ENCODE data around the gene PHPT1. TPM values are rescaled to one million over a fixed set of nuclear protein-coding genes. Genes with fewer than 3 reads are reported as not detected.
"Not testable (repeated sequence)": the region's sequence is repeated elsewhere in the genome, so short reads cannot be mapped to it uniquely, and the experiment has no call there.

The PHPT1 gene
- total and polyA plus RNA-seq, 8 donors = 31.5 to 168 (median 42.9) TPM

GRCh38 chr9:136802321-136802720 lies 46.9 kb upstream of the PHPT1 start:
- TF ChIP-seq POLR2AphosphoS5 (IDR thresholded peaks at IDR 0.05) (no peak), EP300 (IDR thresholded peaks at IDR 0.05) (no peak), POLR2A (IDR thresholded peaks at IDR 0.05) (no peak), CTCF (IDR thresholded peaks at IDR 0.05) (no peak)
- no peak overlapping the region for H3K27ac ChIP-seq
- intact Hi-C loops (cut with DNase I; ENCODE audit: low total_unique reads) = no loop called here
- peaks cover 0 to 17% (median 3%) of the 10 kb centered on the region in 4 donors for H3K36me3 ChIP-seq
- H3K4me3 ChIP-seq = no peak overlapping the region
- WGBS, 5 donors = 74 to 93% (median 89%) methylated on average over 5 to 6 of the region's 6 CpGs
- no peaks in the 10 kb centered on the region for H3K9me3 ChIP-seq
- DNase-seq = no peak
- peaks cover 39 to 59% (median 50%) of the 10 kb centered on the region in 4 donors for H3K4me1 ChIP-seq
- peaks cover 6 to 55% (median 32%) of the 10 kb centered on the region in 3 donors for H3K27me3 ChIP-seq

- H3K27me3 ChIP-seq = peaks cover 6 to 47% (median 32%) of the 10 kb centered on the region in 3 donors
- H3K27ac ChIP-seq; intact Hi-C loops (cut with DNase I; ENCODE audit: low total_unique reads); H3K9me3 ChIP-seq; H3K4me3 ChIP-seq; DNase-seq: not testable (repeated sequence)
- 91 to 100% (median 97%) methylated on average over 5 to 8 of the region's 9 CpGs; no CpG with 5 or more reads in 1 of the 5 donors for WGBS, 5 donors
- H3K4me1 ChIP-seq = peaks cover 38 to 53% (median 49%) of the 10 kb centered on the region in 4 donors
- peaks cover 0 to 17% (median 3%) of the 10 kb centered on the region in 4 donors for H3K36me3 ChIP-seq
Measured at GRCh38 chr9:136803009-136803550, 46.1 kb upstream of the PHPT1 start.

GRCh38 chr9:136803551-136804508 lies 45.4 kb upstream of the PHPT1 start:
- TF ChIP-seq CTCF (IDR thresholded peaks at IDR 0.05) (no peak), POLR2AphosphoS5 (IDR thresholded peaks at IDR 0.05) (no peak), EP300 (IDR thresholded peaks at IDR 0.05) (no peak), POLR2A (IDR thresholded peaks at IDR 0.05) (no peak)
- Histone ChIP-seq H3K4me1 (peaks cover 37 to 51% (median 47%) of the 10 kb centered on the region in 4 donors), H3K9me3 (no peaks in the 10 kb centered on the region), H3K27ac (no peak overlapping the region), H3K36me3 (peaks cover 0 to 17% (median 3%) of the 10 kb centered on the region in 4 donors), H3K27me3 (peaks cover 3 to 40% (median 26%) of the 10 kb centered on the region in 3 donors), H3K4me3 (no peak overlapping the region)
- WGBS, 5 donors = 87 to 93% (median 91%) methylated on average over 22 of the region's 22 CpGs
- intact Hi-C loops (cut with DNase I; ENCODE audit: low total_unique reads) = no loop called here
- DNase-seq = no peak

- H3K36me3 ChIP-seq = peaks cover 0 to 17% (median 3%) of the 10 kb centered on the region in 4 donors
- H3K9me3 ChIP-seq = no peaks in the 10 kb centered on the region
- H3K27me3 ChIP-seq = peaks cover 2 to 31% (median 17%) of the 10 kb centered on the region in 3 donors
- intact Hi-C loops (cut with DNase I; ENCODE audit: low total_unique reads) = no loop called here
- no peak for DNase-seq
- H3K4me3 ChIP-seq = no peak overlapping the region
- TF ChIP-seq POLR2A (IDR thresholded peaks at IDR 0.05) = no peak
- no peak for TF ChIP-seq POLR2AphosphoS5 (IDR thresholded peaks at IDR 0.05)
- TF ChIP-seq EP300 (IDR thresholded peaks at IDR 0.05) = no peak
- no peak for TF ChIP-seq CTCF (IDR thresholded peaks at IDR 0.05)
- H3K4me1 ChIP-seq = peaks cover 37 to 52% (median 48%) of the 10 kb centered on the region in 4 donors
- H3K27ac ChIP-seq = no peak overlapping the region
- 86 to 96% (median 90%) methylated on average over 12 to 20 of the region's 20 CpGs for WGBS, 5 donors
Measured at GRCh38 chr9:136804509-136805206, 44.6 kb upstream of the PHPT1 start.

All from stomach (tissue), 9 donors.